Endodermal cell (in vitro differentiated cells): Measurements from ENCODE around the gene NETO1. TPM values are rescaled to one million over a fixed set of nuclear protein-coding genes. Genes with fewer than 3 reads are reported as not detected.

Source experiments
- DNase-seq: peaks from one replicate; pipeline ENCODE4 v3.0.0-alpha.2; 2017
- H3K27ac ChIP-seq: 2 replicates; pipeline ENCODE4 v1.5.1; 2013; ENCODE audit warnings: mild to moderate bottlenecking, low read depth, low read length, moderate library complexity
- H3K27me3 ChIP-seq: 2 replicates; pipeline ENCODE4 v1.6.1; 2013; ENCODE audit warnings: mild to moderate bottlenecking, low read length, moderate library complexity; ENCODE audit not compliant: insufficient read depth, control insufficient read depth, poor library complexity, severe bottlenecking
- H3K36me3 ChIP-seq: 2 replicates; pipeline ENCODE4 v1.7.0; 2013; ENCODE audit warnings: mild to moderate bottlenecking, low read length, moderate library complexity; ENCODE audit not compliant: control insufficient read depth, insufficient read depth
- H3K4me1 ChIP-seq: one replicate; pipeline ENCODE4 v1.7.0; 2013; ENCODE audit warnings: low read length; ENCODE audit not compliant: control insufficient read depth, insufficient read depth
- H3K4me3 ChIP-seq: 2 replicates; pipeline ENCODE4 v1.5.1; 2013; ENCODE audit warnings: mild to moderate bottlenecking, low read length, moderate library complexity
- H3K9ac ChIP-seq: 2 replicates; pipeline ENCODE4 v1.6.1; 2013; ENCODE audit warnings: mild to moderate bottlenecking, low read length, moderate library complexity; ENCODE audit not compliant: poor library complexity, severe bottlenecking; ENCODE audit errors: extremely low read depth
- H3K9me3 ChIP-seq: 2 replicates; pipeline ENCODE4 v1.6.1; 2013; ENCODE audit warnings: mild to moderate bottlenecking, low read length, moderate library complexity; ENCODE audit not compliant: control insufficient read depth
- H3K27ac Mint-ChIP-seq: 2 replicates; pipeline ENCODE4 v1.8.0; 2020; ENCODE audit warnings: mixed read lengths
- H3K27me3 Mint-ChIP-seq: 2 replicates; pipeline ENCODE4 v1.8.0; 2021; ENCODE audit warnings: mild to moderate bottlenecking, mixed read lengths; ENCODE audit not compliant: insufficient read depth
- H3K36me3 Mint-ChIP-seq: 2 replicates; pipeline ENCODE4 v1.8.0; 2020; ENCODE audit warnings: low read depth, mixed read lengths
- H3K4me1 Mint-ChIP-seq: 2 replicates; pipeline ENCODE4 v1.8.0; 2020; ENCODE audit warnings: mixed read lengths
- H3K4me3 Mint-ChIP-seq: 2 replicates; pipeline ENCODE4 v1.8.0; 2020; ENCODE audit warnings: mild to moderate bottlenecking, moderate library complexity, mixed read lengths
- H3K9me3 Mint-ChIP-seq: 2 replicates; pipeline ENCODE4 v1.8.0; 2020; ENCODE audit warnings: mild to moderate bottlenecking, mixed read lengths
- CTCF ChIP-seq: fragments of 200-600 bp; sonication (generic); conservative IDR thresholded peaks from 2 replicates; pipeline ENCODE4 v1.5.0; 2021; ENCODE audit warnings: antibody characterized with exemption, mild to moderate bottlenecking
- WGBS, 2 experiments: methylation state at CpG; one replicate each; pipeline versions ENCODE4 v1.1.5 to v1.1.7; 2013; ENCODE audit warnings: missing lambda C conversion rate in 2 of 2, mixed read lengths in 1 of 2; ENCODE audit not compliant: insufficient coverage in 1 of 2, insufficient read length in 1 of 2; 5-methylcytosine and 5-hydroxymethylcytosine counted together
- total RNA-seq, 2 donors: library from RNA; stranded (reverse); fragmentation: NEBNext Ultra II Directional in 1 of 2; extraction: Animal tissue kit (Norgen Biotek cat#: 25700) in 1 of 2; gene quantifications; 2 replicates in 1 of 2; 3 replicates in 1 of 2; pipeline ENCODE4 v1.2.1, GENCODE V29; 2021

The NETO1 gene
- total RNA-seq, 2 donors from 2014 or later = 4.2 to 6.5 TPM

DNA sequence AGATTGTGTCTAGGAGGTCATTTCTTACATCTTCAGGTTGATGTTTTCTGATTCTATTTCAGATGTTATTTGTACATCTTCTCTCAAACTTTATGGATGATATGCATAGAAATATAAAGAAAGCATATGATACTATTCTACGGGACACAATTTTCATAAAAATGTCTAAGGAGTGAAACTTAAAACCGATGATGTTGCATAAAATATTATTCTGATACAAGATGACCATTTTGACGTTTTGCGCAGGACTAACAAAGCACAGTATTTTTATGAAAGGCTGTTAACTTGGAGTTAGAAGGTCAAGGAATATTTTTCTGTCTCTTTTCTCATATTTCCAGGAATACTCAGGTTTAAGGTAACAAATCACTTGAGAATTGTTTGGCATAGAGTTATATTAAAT, 8.7 kb downstream of the NETO1 start:
- Mint-ChIP-seq H3K4me3 (no peak overlapping the region), H3K27ac (no peak overlapping the region), H3K4me1 (no peaks in the 10 kb centered on the region), H3K9me3 (no peaks in the 10 kb centered on the region), H3K36me3 (no peaks in the 10 kb centered on the region), H3K27me3 (no peaks in the 10 kb centered on the region)
- no peak for TF ChIP-seq CTCF
- Histone ChIP-seq H3K36me3 (no peaks in the 10 kb centered on the region), H3K4me3 (no peak overlapping the region), H3K27me3 (no peaks in the 10 kb centered on the region), H3K27ac (no peak overlapping the region), H3K4me1 (no peaks in the 10 kb centered on the region), H3K9me3 (no peaks in the 10 kb centered on the region), H3K9ac (no peak overlapping the region)
- no peak for DNase-seq
- WGBS, 2 experiments = 85 to 95% methylated on average over 4 of the region's 4 CpGs

GRCh38 chr18:72849671-72850070, 18.1 kb downstream of the NETO1 start:
- Histone ChIP-seq H3K36me3 (no peaks in the 10 kb centered on the region), H3K4me1 (no peaks in the 10 kb centered on the region), H3K9me3 (no peaks in the 10 kb centered on the region), H3K27ac (no peak overlapping the region), H3K4me3 (no peak overlapping the region), H3K9ac (no peak overlapping the region), H3K27me3 (no peaks in the 10 kb centered on the region)
- Mint-ChIP-seq H3K27me3 (no peaks in the 10 kb centered on the region), H3K4me1 (no peaks in the 10 kb centered on the region), H3K27ac (no peak overlapping the region), H3K9me3 (peaks cover 2% of the 10 kb centered on the region), H3K36me3 (no peaks in the 10 kb centered on the region), H3K4me3 (no peak overlapping the region)
- no peak for TF ChIP-seq CTCF
- no peak for DNase-seq
- 87 to 93% methylated on average over 3 of the region's 3 CpGs for WGBS, 2 experiments

DNA sequence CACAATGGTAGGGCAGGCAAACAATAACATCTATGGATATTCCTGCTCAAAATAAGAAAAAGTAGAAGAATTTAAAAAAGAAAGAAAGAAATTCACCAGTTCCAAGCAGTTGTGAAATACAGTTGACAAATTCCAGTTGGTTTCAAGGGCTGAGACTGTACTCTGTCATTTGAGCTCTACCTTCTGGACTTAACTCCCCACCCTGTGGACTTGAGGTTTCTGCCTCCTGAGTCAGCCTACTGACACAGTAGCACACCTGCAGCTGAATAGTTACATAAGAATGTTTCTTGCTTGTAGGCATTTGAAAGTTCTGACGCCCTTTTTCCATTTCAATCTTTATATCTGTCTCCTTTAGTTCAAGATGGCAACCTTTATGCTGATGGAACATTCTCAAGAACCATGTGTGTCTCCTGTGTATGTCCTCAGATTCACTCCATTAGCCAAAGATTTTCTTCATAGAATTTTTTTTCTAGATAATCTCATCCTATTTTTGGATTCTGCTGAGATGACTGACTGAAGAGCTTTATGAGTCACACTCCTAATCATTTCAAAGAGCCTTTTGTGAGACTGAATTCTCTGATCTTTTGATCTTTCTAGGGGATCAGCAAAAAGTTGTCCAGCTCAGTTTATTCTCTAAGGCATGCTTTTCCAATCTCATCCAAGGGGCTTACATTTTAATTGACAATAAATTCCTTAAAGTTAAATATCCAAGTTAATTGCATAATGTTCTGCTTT, 19.1 kb downstream of the NETO1 start:
- no peak overlapping the region for H3K27ac ChIP-seq
- H3K27me3 ChIP-seq = no peaks in the 10 kb centered on the region
- H3K36me3 ChIP-seq = no peaks in the 10 kb centered on the region
- no peak overlapping the region for H3K9ac ChIP-seq
- H3K9me3 ChIP-seq = no peaks in the 10 kb centered on the region
- Mint-ChIP-seq H3K36me3 (no peaks in the 10 kb centered on the region), H3K27me3 (no peaks in the 10 kb centered on the region), H3K27ac (no peak overlapping the region), H3K4me1 (no peaks in the 10 kb centered on the region), H3K4me3 (no peak overlapping the region), H3K9me3 (peaks cover 2% of the 10 kb centered on the region)
- WGBS, 2 experiments = 44 to 71% methylated on average over 1 of the region's 1 CpG
- no peak for DNase-seq
- H3K4me3 ChIP-seq = no peak overlapping the region
- no peaks in the 10 kb centered on the region for H3K4me1 ChIP-seq
- no peak for TF ChIP-seq CTCF
